IPS-18c (cell line): Measurements from ENCODE around the gene CYSTM1.

Experiments used
- H3K4me3 ChIP-seq: 2 replicates; pipeline ENCODE4 v1.7.0; 2013; ENCODE audit warnings: low read depth, mild to moderate bottlenecking, low read length, moderate library complexity; ENCODE audit not compliant: insufficient read depth
- H3K9me3 ChIP-seq: one replicate; pipeline ENCODE4 v1.6.1; 2013; ENCODE audit warnings: mild to moderate bottlenecking, low read length, moderate library complexity; ENCODE audit not compliant: control insufficient read depth, insufficient read depth

The CYSTM1 gene

DNA sequence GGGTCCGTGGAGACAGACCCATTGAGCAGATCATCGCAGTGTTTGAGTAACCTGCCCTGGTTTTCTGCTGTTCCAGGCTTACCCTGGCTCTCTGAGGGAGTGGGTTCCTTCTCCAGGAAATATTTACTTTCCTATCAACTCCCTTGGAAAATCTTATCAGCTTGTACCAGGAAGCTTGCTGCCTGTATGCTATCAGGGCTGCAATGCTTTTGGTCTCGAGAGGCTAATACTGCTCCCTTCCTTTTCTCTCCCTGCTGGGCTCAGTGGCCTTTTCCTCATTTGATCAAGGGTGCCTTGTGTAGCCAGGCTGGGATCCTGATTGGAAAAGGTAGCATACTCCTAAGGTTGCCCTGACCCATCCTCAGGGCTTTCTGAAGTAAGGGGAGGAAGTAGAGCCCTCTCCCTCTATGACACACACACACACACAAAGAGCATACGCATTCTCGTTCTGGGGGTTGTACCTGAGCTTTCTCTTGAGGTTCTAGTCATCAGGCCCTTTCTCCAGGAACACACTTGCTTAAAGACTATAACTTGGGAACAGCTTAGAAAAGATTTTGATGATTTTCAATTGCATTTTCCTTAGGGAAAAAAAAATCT lies 41.6 kb downstream of the CYSTM1 start:
- Histone ChIP-seq H3K9me3 (no peaks in the 10 kb centered on the region), H3K4me3 (no peak overlapping the region)

- Histone ChIP-seq H3K4me3 (no peak overlapping the region), H3K9me3 (no peaks in the 10 kb centered on the region)
Observed at GRCh38 chr5:140217299-140218026, 42.5 kb downstream of the CYSTM1 start.

DNA sequence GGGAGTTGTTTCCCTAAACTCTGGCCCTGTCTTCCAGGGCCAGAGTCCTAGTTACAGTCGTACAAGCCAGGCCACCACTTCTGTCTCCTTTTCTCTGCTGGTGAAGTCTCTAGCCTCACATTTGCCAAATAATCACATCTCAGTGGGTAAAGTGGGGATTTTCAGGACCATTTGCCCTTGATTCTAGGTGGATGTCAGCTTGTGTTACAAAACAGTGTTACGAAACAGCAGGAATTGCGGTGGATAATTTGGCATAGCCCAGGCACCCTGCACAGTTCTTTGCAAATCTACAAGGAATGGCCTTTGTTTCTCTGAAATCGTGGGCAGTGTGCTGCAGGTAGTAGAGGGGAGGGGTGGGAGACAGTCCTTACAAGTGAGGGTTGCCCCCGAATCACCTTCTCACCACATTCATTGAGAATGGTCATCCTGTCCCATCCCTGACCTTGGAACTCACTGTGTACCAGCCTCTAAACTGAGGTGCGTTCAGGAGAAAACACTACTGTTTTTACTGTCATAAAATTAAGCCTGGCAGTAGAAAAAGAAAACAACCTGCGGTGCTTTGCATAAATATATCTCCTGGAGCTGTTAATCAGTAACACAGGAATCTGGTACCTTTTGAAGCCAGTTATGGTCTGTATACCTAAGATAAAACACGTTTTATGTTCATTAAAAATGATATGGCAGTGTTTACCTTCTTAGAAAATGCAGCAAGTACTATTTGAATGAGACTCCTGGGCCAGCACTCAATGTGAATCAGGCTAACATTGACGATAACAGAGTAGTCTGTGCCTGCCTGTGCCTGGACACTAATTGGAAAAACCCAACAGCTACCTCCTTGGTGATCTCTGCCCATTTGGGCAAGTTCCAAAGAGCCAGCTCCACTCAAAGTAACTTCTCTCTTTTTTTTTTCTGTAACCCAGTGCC lies 44.3 kb downstream of the CYSTM1 start:
- no peak overlapping the region for H3K4me3 ChIP-seq
- H3K9me3 ChIP-seq, result no peaks in the 10 kb centered on the region

- Histone ChIP-seq H3K9me3 (no peaks in the 10 kb centered on the region), H3K4me3 (no peak overlapping the region)
Observed at GRCh38 chr5:140220032-140220697, 45.2 kb downstream of the CYSTM1 start.

- Histone ChIP-seq H3K4me3 (no peak overlapping the region), H3K9me3 (no peaks in the 10 kb centered on the region)
Observed at GRCh38 chr5:140220698-140221064, 45.7 kb downstream of the CYSTM1 start.

DNA sequence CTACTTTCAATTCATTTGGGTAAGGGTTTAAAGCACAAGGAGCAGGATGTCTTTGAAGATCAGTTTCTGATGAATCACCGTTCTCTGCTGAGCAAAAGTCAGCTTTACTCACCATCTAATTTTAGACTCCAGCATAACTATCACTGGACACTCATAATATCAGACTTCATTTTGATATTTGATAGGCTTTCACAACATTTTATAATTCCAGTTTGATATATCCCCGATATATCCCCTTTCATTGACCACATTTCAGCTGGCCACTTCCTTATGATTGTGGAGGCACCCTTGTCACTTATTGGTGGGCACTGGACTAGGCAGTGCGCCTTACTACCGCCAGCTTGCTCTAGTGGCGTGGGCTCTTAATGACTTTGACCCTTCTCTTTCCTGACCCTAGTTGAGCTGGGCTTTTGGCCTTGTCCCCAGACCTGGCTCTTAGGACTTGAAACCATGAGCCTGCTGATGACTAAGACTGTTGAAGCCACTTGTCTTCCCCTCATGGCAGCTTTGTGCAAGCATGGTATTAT lies 46.8 kb downstream of the CYSTM1 start:
- Histone ChIP-seq H3K4me3 (no peak overlapping the region), H3K9me3 (no peaks in the 10 kb centered on the region)

DNA sequence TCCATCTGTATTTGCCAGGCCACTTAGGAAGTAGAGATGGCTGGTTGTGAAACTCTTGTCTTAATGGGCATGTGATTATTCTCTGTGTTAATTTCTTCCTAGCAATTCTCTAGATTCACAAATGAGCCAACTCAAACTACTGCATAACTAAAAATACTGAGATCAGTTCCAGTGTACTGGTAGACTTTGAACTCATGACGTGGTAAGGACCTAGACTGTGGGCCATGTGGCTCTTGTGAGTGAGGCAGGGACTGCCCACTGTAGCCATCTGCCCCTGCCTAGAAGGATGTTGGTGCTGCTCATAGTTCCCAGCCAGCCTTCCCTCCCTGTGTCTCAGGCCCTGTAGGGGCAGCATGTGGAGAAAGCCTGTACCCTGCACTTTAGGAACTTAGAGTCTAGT lies 47.4 kb downstream of the CYSTM1 start:
- Histone ChIP-seq H3K9me3 (no peaks in the 10 kb centered on the region), H3K4me3 (no peak overlapping the region)

DNA sequence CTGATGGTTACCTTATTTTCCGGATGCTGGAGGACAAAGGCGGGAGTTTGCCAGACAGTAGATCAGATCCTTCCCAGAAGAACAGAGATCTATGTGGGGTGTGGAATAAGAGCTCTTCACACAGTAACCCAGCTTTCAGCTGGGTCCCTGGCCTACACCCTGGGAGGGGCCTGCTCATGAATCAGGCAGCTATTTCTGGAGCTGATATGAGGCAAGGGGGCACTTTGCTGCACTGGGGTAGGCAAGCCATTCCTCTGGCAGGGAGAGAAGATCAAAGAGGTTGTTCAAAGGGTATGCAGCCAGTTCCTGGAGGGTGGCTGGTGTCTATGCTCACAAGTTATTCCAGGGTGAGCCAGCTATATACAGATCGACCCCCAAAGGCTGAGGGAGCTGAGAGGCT lies 48.6 kb downstream of the CYSTM1 start:
- Histone ChIP-seq H3K4me3 (no peak overlapping the region), H3K9me3 (no peaks in the 10 kb centered on the region)

DNA sequence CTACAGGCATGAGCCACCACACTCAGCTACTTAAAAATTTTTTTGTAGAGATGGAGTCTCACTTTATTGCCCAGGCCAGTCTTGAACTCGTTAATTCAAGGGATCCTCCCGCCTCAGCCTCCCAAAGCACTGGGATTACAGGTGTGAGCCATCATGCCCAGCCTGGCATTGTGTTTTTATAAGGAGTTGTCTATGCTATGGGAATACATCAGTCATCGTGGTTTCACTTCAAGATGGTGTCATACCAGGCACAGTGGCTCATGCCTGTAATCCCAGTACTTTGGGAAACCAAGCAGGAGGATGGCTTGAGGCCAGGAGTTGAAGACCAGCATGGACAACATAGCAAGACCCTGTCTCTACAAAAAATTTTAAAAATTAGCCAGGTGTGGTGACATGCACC lies 49.7 kb downstream of the CYSTM1 start:
- H3K9me3 ChIP-seq, result no peaks in the 10 kb centered on the region
- H3K4me3 ChIP-seq, result no peak overlapping the region

- Histone ChIP-seq H3K9me3 (no peaks in the 10 kb centered on the region), H3K4me3 (no peak overlapping the region)
Observed at GRCh38 chr5:140225396-140225795, 50.4 kb downstream of the CYSTM1 start.

DNA sequence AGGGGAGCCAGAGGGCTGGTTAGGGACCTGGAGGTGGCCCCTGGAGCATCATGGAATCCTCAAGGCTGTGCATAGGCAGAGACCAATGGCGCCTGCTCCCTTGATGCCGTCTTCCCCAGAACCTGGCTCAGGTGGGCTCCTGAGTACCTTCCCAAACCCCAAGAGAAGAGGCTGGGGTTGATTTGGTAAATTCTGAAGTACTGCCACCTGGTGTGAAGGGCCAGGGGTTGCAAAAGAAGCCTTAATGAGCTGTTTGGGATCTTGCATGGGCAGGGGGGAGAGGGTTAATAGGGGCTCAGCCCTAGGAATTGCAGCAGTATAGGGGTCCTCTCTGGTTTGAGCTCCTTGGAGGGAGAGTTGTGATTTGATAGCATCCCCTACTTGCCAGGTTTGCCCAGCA lies 52.1 kb downstream of the CYSTM1 start:
- H3K4me3 ChIP-seq, result no peak overlapping the region
- no peaks in the 10 kb centered on the region for H3K9me3 ChIP-seq

DNA sequence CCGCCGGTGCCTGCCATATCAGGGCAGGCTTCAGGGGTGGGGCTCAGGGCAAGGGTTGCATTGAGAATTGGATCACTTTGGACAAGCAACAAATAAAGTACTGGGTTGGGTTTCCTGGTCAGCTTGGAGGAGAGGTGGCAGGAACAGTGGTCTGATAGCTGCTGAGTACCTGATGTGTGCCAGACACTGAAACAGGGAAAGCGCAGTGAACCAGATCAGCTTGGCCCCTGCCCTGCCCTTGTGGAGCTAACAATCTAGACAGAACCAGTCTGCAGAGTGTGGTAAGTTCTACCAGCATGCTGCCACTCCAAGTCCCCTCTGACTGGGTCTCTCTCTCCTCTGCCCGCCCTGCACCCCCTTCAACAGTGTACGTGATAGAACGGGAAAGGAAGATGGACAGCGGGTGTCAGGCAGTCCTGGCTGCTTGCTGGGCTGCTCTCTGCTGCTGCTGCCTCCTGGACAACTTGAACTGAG lies 53.4 kb downstream of the CYSTM1 start:
- Histone ChIP-seq H3K9me3 (no peaks in the 10 kb centered on the region), H3K4me3 (no peak overlapping the region)

DNA sequence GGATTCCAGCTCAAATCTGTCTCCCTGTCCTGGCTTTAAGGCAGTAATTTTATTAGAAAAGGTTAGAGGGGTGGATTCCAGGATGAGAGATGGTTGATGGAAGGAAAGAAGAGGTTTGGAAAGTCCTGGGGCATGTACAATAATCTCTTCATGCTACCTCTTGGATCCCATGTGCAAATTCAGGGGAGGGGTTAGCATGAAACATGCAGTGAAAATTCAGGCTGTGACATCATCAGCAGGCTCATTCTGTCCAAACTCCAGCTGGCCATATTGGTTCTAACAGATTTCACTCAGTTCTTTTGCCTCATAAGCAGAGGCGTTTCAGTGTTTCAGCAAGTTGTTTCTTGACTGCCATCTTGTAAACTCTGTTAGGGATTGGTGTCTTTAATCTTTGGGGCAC lies 55.4 kb downstream of the CYSTM1 start:
- no peaks in the 10 kb centered on the region for H3K9me3 ChIP-seq
- no peak overlapping the region for H3K4me3 ChIP-seq

GRCh38 chr5:140232731-140233130 lies 57.7 kb downstream of the CYSTM1 start:
- Histone ChIP-seq H3K9me3 (no peaks in the 10 kb centered on the region), H3K4me3 (no peak overlapping the region)

- Histone ChIP-seq H3K9me3 (no peaks in the 10 kb centered on the region), H3K4me3 (no peak overlapping the region)
Observed at GRCh38 chr5:140234377-140234989, 59.5 kb downstream of the CYSTM1 start.

GRCh38 chr5:140235791-140236551 lies 61.0 kb downstream of the CYSTM1 start:
- H3K9me3 ChIP-seq, result no peaks in the 10 kb centered on the region
- no peak overlapping the region for H3K4me3 ChIP-seq
